Neuronal stem cell (in vitro differentiated cells): ENCODE data around the gene VOPP1.

Experiments used
- DNase-seq: peaks from one replicate; pipeline ENCODE4 v3.0.0-alpha.2; 2013; ENCODE audit warnings: low spot score
- H2AFZ ChIP-seq: one replicate; pipeline ENCODE4 v1.6.1; 2013; ENCODE audit warnings: mild to moderate bottlenecking, low read length, inconsistent platforms
- H2AK5ac ChIP-seq: 2 replicates; pipeline ENCODE4 v1.6.1; 2013; ENCODE audit warnings: low read depth, mild to moderate bottlenecking, inconsistent platforms, low read length, moderate library complexity, mixed read lengths
- H2BK120ac ChIP-seq: 2 replicates; pipeline ENCODE4 v1.6.1; 2013; ENCODE audit warnings: low read depth, mild to moderate bottlenecking, inconsistent platforms, low read length, moderate library complexity, mixed read lengths
- H2BK12ac ChIP-seq: one replicate; pipeline ENCODE4 v1.6.1; 2013; ENCODE audit warnings: low read length, inconsistent platforms
- H2BK15ac ChIP-seq: 2 replicates; pipeline ENCODE4 v1.6.1; 2013; ENCODE audit warnings: mild to moderate bottlenecking, low read length, inconsistent platforms, mixed read lengths
- H2BK5ac ChIP-seq: one replicate; pipeline ENCODE4 v1.6.1; 2013; ENCODE audit warnings: inconsistent platforms, mild to moderate bottlenecking, low read length, moderate library complexity
- H3K14ac ChIP-seq: one replicate; pipeline ENCODE4 v1.6.1; 2013; ENCODE audit warnings: low read length, inconsistent platforms
- H3K18ac ChIP-seq: 2 replicates; pipeline ENCODE4 v1.6.1; 2013; ENCODE audit warnings: low read length, inconsistent platforms
- H3K23ac ChIP-seq: 2 replicates; pipeline ENCODE4 v1.6.1; 2013; ENCODE audit warnings: low read depth, mild to moderate bottlenecking, mixed read lengths, low read length, inconsistent platforms; ENCODE audit not compliant: poor library complexity
- H3K27ac ChIP-seq: replicated peaks from 3 replicates; pipeline ENCODE4 v1.5.1; 2013; ENCODE audit warnings: low read length, inconsistent platforms
- H3K27me3 ChIP-seq, 3 experiments: 2 replicates each; pipeline ENCODE4 v1.6.1; 2013; ENCODE audit warnings: low read length in 3 of 3, mild to moderate bottlenecking in 2 of 3, inconsistent platforms in 1 of 3, low read depth in 1 of 3, mixed read lengths in 1 of 3, moderate library complexity in 1 of 3; ENCODE audit not compliant: control insufficient read depth in 3 of 3, insufficient read depth in 3 of 3
- H3K36me3 ChIP-seq, 2 donors: replicated peaks in 1 of 2; 2 replicates each; pipeline ENCODE4 v1.6.1; 2013; ENCODE audit warnings: low read length in 2 of 2; ENCODE audit not compliant: control insufficient read depth in 2 of 2, insufficient read depth in 2 of 2
- H3K4ac ChIP-seq: 2 replicates; pipeline ENCODE4 v1.6.1; 2013; ENCODE audit warnings: inconsistent platforms, mild to moderate bottlenecking, low read length, moderate library complexity
- H3K4me1 ChIP-seq, 2 donors: 1 replicate in 1 of 2; 2 replicates in 1 of 2; pipeline ENCODE4 v1.6.1; 2013; ENCODE audit warnings: low read length in 2 of 2, low read depth in 1 of 2; ENCODE audit not compliant: control insufficient read depth in 2 of 2, insufficient read depth in 1 of 2
- H3K4me2 ChIP-seq: one replicate; pipeline ENCODE4 v1.6.1; 2013; ENCODE audit warnings: mild to moderate bottlenecking, low read length, inconsistent platforms; ENCODE audit not compliant: insufficient read depth, poor library complexity, severe bottlenecking
- H3K4me3 ChIP-seq, 2 donors: 2 replicates each; pipeline ENCODE4 v1.5.1; 2013; ENCODE audit warnings: low read length in 2 of 2, mild to moderate bottlenecking in 2 of 2, inconsistent platforms in 1 of 2, moderate library complexity in 1 of 2
- H3K79me1 ChIP-seq: one replicate; pipeline ENCODE4 v1.6.1; 2013; ENCODE audit warnings: low read depth, mild to moderate bottlenecking, inconsistent platforms, low read length, moderate library complexity
- H3K9ac ChIP-seq: one replicate; pipeline ENCODE4 v1.6.1; 2013; ENCODE audit warnings: mild to moderate bottlenecking, low read depth, low read length, inconsistent platforms; ENCODE audit not compliant: poor library complexity
- H3K9me3 ChIP-seq, 2 donors: replicated peaks in 1 of 2; 2 replicates each; pipeline versions ENCODE3 to v1.6.1; 2013; ENCODE audit warnings: low read length in 2 of 2, mild to moderate bottlenecking in 2 of 2, inconsistent platforms in 1 of 2, low read depth in 1 of 2, mixed read lengths in 1 of 2, moderate library complexity in 1 of 2; ENCODE audit not compliant: control insufficient read depth in 2 of 2, insufficient read depth in 1 of 2
- H4K8ac ChIP-seq: one replicate; pipeline ENCODE4 v1.6.1; 2013; ENCODE audit warnings: low read depth, mild to moderate bottlenecking, inconsistent platforms, low read length, moderate library complexity
- H4K91ac ChIP-seq: one replicate; pipeline ENCODE4 v1.6.1; 2013; ENCODE audit warnings: low read length, low read depth, mild to moderate bottlenecking, inconsistent platforms; ENCODE audit not compliant: poor library complexity
- WGBS, 2 donors: extraction: QIAGEN DNeasy Blood & Tissue Kit; methylation state at CpG; one replicate each; pipeline ENCODE4 v1.1.7; 2013; ENCODE audit warnings: missing lambda C conversion rate in 2 of 2, mixed read lengths in 1 of 2; ENCODE audit not compliant: insufficient read length in 2 of 2, insufficient replicate concordance in 1 of 2; ENCODE audit errors: extremely low coverage in 2 of 2; 5-methylcytosine and 5-hydroxymethylcytosine counted together

The VOPP1 gene

DNA sequence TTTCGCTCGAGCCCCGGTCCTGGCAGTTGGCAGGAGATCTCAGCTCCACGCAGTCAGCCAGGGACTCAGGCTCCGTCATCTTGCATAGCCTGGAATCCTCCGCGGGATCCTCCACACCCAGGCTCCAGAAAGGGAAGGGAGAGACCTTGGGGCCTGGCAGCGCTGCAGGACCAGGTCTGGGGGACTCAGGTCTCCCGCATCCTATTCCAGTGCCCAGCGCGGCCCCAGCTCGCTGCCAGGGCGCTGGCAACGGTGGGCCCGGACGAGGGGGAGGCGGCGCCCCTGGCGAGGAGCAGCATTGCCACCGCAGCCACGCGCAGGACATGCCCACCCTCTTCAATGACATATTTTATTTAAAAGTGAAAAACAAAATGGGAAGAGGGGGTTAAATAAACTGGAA is 123.8 kb downstream of the VOPP1 start:
- Histone ChIP-seq H3K14ac (peak overlapping the region; percentile 47), H3K36me3 (no peaks in the 10 kb centered on the region), H2AFZ (no peak overlapping the region), H2BK12ac (no peak overlapping the region), H3K4me3 (no peak overlapping the region), H3K4me2 (no peak overlapping the region), H3K79me1 (peaks cover 2% of the 10 kb centered on the region), H3K27me3 (no peaks in the 10 kb centered on the region), H3K9ac (no peak overlapping the region), H3K9me3 (no peaks in the 10 kb centered on the region), H2BK120ac (no peak overlapping the region), H4K91ac (no peak overlapping the region), H3K23ac (no peak overlapping the region), H3K27ac (no peak overlapping the region), H2BK15ac (no peak overlapping the region), H2AK5ac (no peak overlapping the region), H3K18ac (no peak overlapping the region), H3K4me1 (peaks cover 0 to 1% of the 10 kb centered on the region in 2 donors), H3K4ac (no peak overlapping the region), H2BK5ac (no peak overlapping the region), H4K8ac (no peak overlapping the region)
- WGBS, 2 donors: no CpG with 5 or more reads among the region's 22 CpGs
- no peak for DNase-seq

DNA sequence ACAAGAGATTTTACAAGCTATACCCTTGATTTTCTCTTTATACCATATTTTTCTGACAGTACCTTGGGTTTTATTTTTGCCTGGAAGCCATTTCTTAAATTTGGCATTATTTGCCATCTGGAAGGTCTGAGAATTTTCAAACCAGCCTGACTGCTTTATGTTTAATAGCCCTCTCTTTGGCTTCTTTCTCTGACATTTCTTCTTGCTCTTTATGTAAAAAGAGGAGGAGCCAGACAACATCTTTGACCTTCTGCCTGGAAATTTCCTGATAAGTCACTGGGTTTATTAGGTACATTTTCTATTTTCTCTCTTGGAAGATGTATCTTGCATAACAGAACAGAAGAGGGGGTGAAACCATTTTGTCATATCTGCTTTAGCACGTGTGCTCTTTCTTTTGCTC is 127.5 kb downstream of the VOPP1 start:
- H2BK15ac ChIP-seq: no peak overlapping the region
- no peak overlapping the region for H2BK5ac ChIP-seq
- WGBS, 2 donors: no CpG with 5 or more reads among the region's 1 CpG
- H3K4me1 ChIP-seq: no peaks in the 10 kb centered on the region
- H3K18ac ChIP-seq: no peak overlapping the region
- H2AFZ ChIP-seq: no peak overlapping the region
- no peak overlapping the region for H3K4me3 ChIP-seq
- no peak for DNase-seq
- H3K27ac ChIP-seq: no peak overlapping the region
- H3K4me2 ChIP-seq: no peak overlapping the region
- no peaks in the 10 kb centered on the region for H3K9me3 ChIP-seq
- no peak overlapping the region for H3K23ac ChIP-seq
- no peak overlapping the region for H3K14ac ChIP-seq
- no peak overlapping the region for H2AK5ac ChIP-seq
- H3K9ac ChIP-seq: no peak overlapping the region
- H2BK120ac ChIP-seq: no peak overlapping the region
- no peaks in the 10 kb centered on the region for H3K27me3 ChIP-seq
- H3K36me3 ChIP-seq: no peaks in the 10 kb centered on the region
- no peak overlapping the region for H3K4ac ChIP-seq
- no peak overlapping the region for H4K8ac ChIP-seq
- no peak overlapping the region for H2BK12ac ChIP-seq
- peaks cover 2% of the 10 kb centered on the region for H3K79me1 ChIP-seq
- H4K91ac ChIP-seq: no peak overlapping the region

DNA sequence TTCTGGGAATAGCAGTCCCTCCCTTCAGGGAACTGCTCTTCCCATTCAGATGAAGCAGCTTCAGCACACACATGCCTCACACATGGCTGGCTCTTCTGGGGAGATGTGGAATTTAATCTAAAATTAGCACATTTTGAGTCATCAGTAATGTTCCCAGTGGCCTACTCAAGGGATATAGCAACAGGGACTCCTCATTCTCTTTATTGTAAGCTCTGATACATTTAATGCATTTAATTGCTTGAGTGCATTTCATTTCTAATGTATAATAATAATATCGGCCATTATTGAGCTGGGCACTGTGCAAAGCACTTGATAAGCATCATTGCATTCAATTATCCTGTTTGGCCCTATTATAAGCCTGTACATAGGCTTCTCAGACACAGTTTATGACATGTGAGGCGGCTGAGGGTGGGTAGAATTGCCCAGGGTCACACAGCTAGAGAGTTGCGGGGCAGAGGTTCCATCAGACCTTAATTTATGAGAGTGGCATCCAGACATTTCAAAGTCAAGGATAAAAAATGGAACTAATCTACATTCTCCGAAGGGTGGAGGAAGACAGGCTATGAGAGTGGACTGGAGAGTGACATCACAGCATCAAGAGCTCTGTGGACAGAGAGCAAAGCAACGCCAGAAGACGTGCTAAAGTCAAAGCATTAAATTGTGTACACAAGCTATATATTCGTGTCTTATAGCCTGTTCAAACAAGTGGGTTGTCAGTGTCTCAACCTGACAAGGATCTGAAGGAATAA is 130.4 kb downstream of the VOPP1 start:
- Histone ChIP-seq H3K79me1 (no peaks in the 10 kb centered on the region), H3K4me3 (no peak overlapping the region), H3K27me3 (no peaks in the 10 kb centered on the region), H4K91ac (no peak overlapping the region), H3K4me1 (peaks cover 10 to 12% of the 10 kb centered on the region in 2 donors), H3K18ac (no peak overlapping the region), H3K23ac (no peak overlapping the region), H3K36me3 (no peaks in the 10 kb centered on the region), H4K8ac (no peak overlapping the region), H2AK5ac (no peak overlapping the region), H2AFZ (no peak overlapping the region), H3K14ac (no peak overlapping the region), H2BK5ac (no peak overlapping the region), H3K4me2 (no peak overlapping the region), H3K9me3 (no peaks in the 10 kb centered on the region), H3K9ac (no peak overlapping the region), H2BK12ac (no peak overlapping the region), H2BK15ac (no peak overlapping the region), H3K27ac (no peak overlapping the region), H2BK120ac (no peak overlapping the region), H3K4ac (no peak overlapping the region)
- WGBS, 2 donors: no CpG with 5 or more reads among the region's 7 CpGs
- no peak for DNase-seq

- no peak overlapping the region for H2AK5ac ChIP-seq
- peaks cover 10 to 12% of the 10 kb centered on the region in 2 donors for H3K4me1 ChIP-seq
- H2AFZ ChIP-seq: no peak overlapping the region
- no peak overlapping the region for H3K4me2 ChIP-seq
- no peak overlapping the region for H2BK15ac ChIP-seq
- no peaks in the 10 kb centered on the region for H3K79me1 ChIP-seq
- H2BK12ac ChIP-seq: no peak overlapping the region
- no peaks in the 10 kb centered on the region for H3K36me3 ChIP-seq
- no peak overlapping the region for H4K8ac ChIP-seq
- no peak overlapping the region for H2BK120ac ChIP-seq
- H3K23ac ChIP-seq: no peak overlapping the region
- no peak overlapping the region for H4K91ac ChIP-seq
- no peak overlapping the region for H3K9ac ChIP-seq
- no peak overlapping the region for H3K27ac ChIP-seq
- H3K18ac ChIP-seq: no peak overlapping the region
- H2BK5ac ChIP-seq: no peak overlapping the region
- H3K27me3 ChIP-seq: no peaks in the 10 kb centered on the region
- no peak overlapping the region for H3K4me3 ChIP-seq
- H3K9me3 ChIP-seq: no peaks in the 10 kb centered on the region
- WGBS, 2 donors: no CpG with 5 or more reads among the region's 5 CpGs
- H3K4ac ChIP-seq: no peak overlapping the region
- no peak for DNase-seq
- H3K14ac ChIP-seq: no peak overlapping the region
Measured at GRCh38 chr7:55441002-55441401, 131.3 kb downstream of the VOPP1 start.
